Heart left ventricle (tissue), 16 donors: Measurements from ENCODE around the gene KMO. TPM values are rescaled to one million over a fixed set of nuclear protein-coding genes. Genes with fewer than 3 reads are reported as not detected.

Experiments
- ATAC-seq, 4 donors: fragments of 200-7000 bp; cut with Tn5 transposase; one replicate each; pipeline ENCODE4 v1.9.1; 2020 to 2022; ENCODE audit warnings: moderate library complexity in 4 of 4, mild to moderate bottlenecking in 3 of 4, moderate number of reproducible peaks in 1 of 4
- DNase-seq, 5 donors: peaks; one replicate each; pipeline ENCODE4 v3.0.0-alpha.2; 2020
- H3K27ac ChIP-seq, 12 donors: fragments of 200-600 bp; sonication (generic) in 4 of 12; one replicate each; pipeline versions ENCODE4 v1.5.0 to v1.8.0; 2016 to 2022; ENCODE audit warnings: mild to moderate bottlenecking in 2 of 12
- H3K27me3 ChIP-seq, 9 donors: fragments of 200-600 bp; sonication (generic) in 2 of 9; one replicate each; pipeline versions ENCODE4 v1.5.1 to v1.8.0; 2016 to 2022; ENCODE audit warnings: mild to moderate bottlenecking in 3 of 9
- H3K36me3 ChIP-seq, 9 donors: fragments of 200-600 bp; sonication (generic) in 2 of 9; one replicate each; pipeline versions ENCODE4 v1.5.0 to v1.8.0; 2018 to 2022; ENCODE audit warnings: mild to moderate bottlenecking in 2 of 9
- H3K4me1 ChIP-seq, 12 donors: fragments of 200-600 bp; sonication (generic) in 4 of 12; one replicate each; pipeline versions ENCODE4 v1.5.0 to v1.8.0; 2016 to 2022; ENCODE audit warnings: mild to moderate bottlenecking in 3 of 12
- H3K4me3 ChIP-seq, 12 donors: fragments of 200-600 bp; sonication (generic) in 4 of 12; one replicate each; pipeline versions ENCODE4 v1.5.0 to v1.8.0; 2017 to 2022; ENCODE audit warnings: mild to moderate bottlenecking in 9 of 12, moderate library complexity in 4 of 12
- H3K9me3 ChIP-seq, 12 donors: fragments of 200-600 bp; sonication (generic) in 4 of 12; one replicate each; pipeline versions ENCODE4 v1.5.0 to v1.8.0; 2016 to 2022; ENCODE audit warnings: mild to moderate bottlenecking in 1 of 12
- POLR2A ChIP-seq, 2 donors: fragments of 450-650 bp; IDR thresholded peaks; one replicate each; pipeline ENCODE4 v1.6.1; 2017; ENCODE audit warnings: antibody characterized with exemption in 2 of 2, mild to moderate bottlenecking in 2 of 2, moderate library complexity in 2 of 2
- WGBS, 4 donors: extraction: QIAGEN DNeasy Blood & Tissue Kit in 2 of 4; methylation state at CpG; one replicate each; pipeline versions ENCODE4 v1.1.5 to v1.1.7; 2013 to 2018; 5-methylcytosine and 5-hydroxymethylcytosine counted together
- intact Hi-C, 10 donors: fragments of 100-400 bp; cut with DNase I; formaldehyde crosslinking; loops; one replicate each; pipeline versions ENCODE4 v1.11.1 to v1.14.2; 2022
- long read RNA-seq, 3 donors: library from polyadenylated mRNA; unstranded; transcript quantifications; one replicate each; pipeline ENCODE4 v2.0.0, GENCODE V29; 2020 to 2021
- polyA plus RNA-seq, 2 donors: library from polyadenylated mRNA; stranded (reverse); fragments of 200-250 nt; gene quantifications; one replicate each; pipeline ENCODE4 v1.2.3, GENCODE V29; 2013
- total RNA-seq, 9 donors: library from RNA; depleted of rRNA in 2 of 9; stranded (reverse); fragments of >200 nt in 2 of 9; fragmentation: NEBNext Ultra II Directional in 3 of 9; extraction: Animal tissue kit (Norgen Biotek cat#: 25700) in 3 of 9; gene quantifications; one replicate each; pipeline versions ENCODE4 v1.1.0 to v1.2.4, GENCODE V29; 2016 to 2023
- TF ChIP-seq, protein P1 (sequence below), 12 donors: fragments of 200-600 bp; sonication (generic) in 4 of 12; IDR thresholded peaks; one replicate each; pipeline versions ENCODE4 v1.5.0 to v1.8.0; 2018 to 2022; ENCODE audit warnings: antibody characterized with exemption in 12 of 12, mild to moderate bottlenecking in 5 of 12
- donor health status: ischemic (EF 13 %, LVEDD 7.1; RV severe dilation, severe dysfunction).
- donor health status: healthy with polysubstance abuse.
- donor health status: DM: no; HTN: yes; CAD: no.
- donor health status: DM: no; HTN: no; CAD: no.
- donor health status: ischemic (EF 25% LVEDD 6.9; RV normal size, moderate dysfunction).
- donor health status: ischemic (EF 25% LVEDD 5.7; RV mildly dilated, moderate dysfunction).
- donor health status: healthy.
- donor health status: DM: yes; HTN: yes; CAD: no.
- donor health status: ischemic (EF 35%, LVEDD 5.7; RV mildly dilated, moderate dysfunction).
- donor health status: nonischemic (EF 11% LVEDD 7.7; RV severe dilation, severe dysfunction).
- donor health status: DM: yes; HTN: yes; CAD: no.
- donor health status: PGD.
- donor health status: ischemic (EF 29% LVEDD 5.4; RV normal size, mild dysfunction).
- donor health status: nonischemic (EF 23%, LVEDD 6.1; RV moderate dilation, normal function).

Gene KMO
- total RNA-seq = 1 to 10 TPM in 2 of 9 donors, under 1 TPM in 4, not detected in 3; 0.07 to 3.9 (median 0.18) TPM
- under 1 TPM; 0.11 to 0.15 TPM for polyA plus RNA-seq
- long read RNA-seq, donor 1 = 0 reads
- long read RNA-seq, donor 2, full-length matches to known transcripts = 1 of 1 reads
- long read RNA-seq, donor 2, partial matches to known transcripts = 0 of 1 reads
- long read RNA-seq, donor 2, other reads (novel, unspliced or antisense) = 0 of 1 reads
- long read RNA-seq, donor 3 = 0 reads

DNA sequence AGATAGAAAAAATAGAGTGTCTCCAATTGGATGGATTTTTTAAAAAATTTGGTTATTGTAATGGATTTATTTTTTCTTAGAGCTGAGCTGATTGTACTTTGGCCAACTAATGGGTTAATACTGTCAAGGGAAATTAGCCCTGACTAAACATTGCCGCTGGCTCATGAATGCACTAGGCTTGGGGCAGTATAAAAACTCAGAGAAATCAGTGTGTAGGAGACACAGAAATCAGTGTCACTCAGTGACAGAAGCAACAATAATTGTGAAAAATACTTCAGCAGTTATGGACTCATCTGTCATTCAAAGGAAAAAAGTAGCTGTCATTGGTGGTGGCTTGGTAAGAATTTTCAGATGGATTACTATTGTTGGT is at the start of gene KMO:
KMO (plus strand) TSS at position 217 of the 370 bp plus-strand sequence; CDS start at position 284, 67 bp downstream.
- Histone ChIP-seq H3K27me3 (peaks cover 0 to 18% (median 0%) of the 10 kb centered on the region in 9 donors), H3K27ac (peak within 1 kb of the TSS in 4 of 12 donors; percentile 9 to 89 (median 38)), H3K4me3 (peak within 1 kb of the TSS; percentile 15 to 60 (median 48)), H3K36me3 (no peaks in the 10 kb centered on the region), H3K9me3 (no peaks in the 10 kb centered on the region), H3K4me1 (peaks cover 0 to 7% (median 0%) of the 10 kb centered on the region in 12 donors)
- 3 to 11% (median 5%) methylated on average over 1 of the region's 1 CpG for WGBS, 4 donors
- no peak for DNase-seq
- ATAC-seq = no peak
- TF ChIP-seq, protein P1, sequence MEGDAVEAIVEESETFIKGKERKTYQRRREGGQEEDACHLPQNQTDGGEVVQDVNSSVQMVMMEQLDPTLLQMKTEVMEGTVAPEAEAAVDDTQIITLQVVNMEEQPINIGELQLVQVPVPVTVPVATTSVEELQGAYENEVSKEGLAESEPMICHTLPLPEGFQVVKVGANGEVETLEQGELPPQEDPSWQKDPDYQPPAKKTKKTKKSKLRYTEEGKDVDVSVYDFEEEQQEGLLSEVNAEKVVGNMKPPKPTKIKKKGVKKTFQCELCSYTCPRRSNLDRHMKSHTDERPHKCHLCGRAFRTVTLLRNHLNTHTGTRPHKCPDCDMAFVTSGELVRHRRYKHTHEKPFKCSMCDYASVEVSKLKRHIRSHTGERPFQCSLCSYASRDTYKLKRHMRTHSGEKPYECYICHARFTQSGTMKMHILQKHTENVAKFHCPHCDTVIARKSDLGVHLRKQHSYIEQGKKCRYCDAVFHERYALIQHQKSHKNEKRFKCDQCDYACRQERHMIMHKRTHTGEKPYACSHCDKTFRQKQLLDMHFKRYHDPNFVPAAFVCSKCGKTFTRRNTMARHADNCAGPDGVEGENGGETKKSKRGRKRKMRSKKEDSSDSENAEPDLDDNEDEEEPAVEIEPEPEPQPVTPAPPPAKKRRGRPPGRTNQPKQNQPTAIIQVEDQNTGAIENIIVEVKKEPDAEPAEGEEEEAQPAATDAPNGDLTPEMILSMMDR (IDR thresholded peaks at IDR 0.05) = no peak
- TF ChIP-seq POLR2A (IDR thresholded peaks at IDR 0.05) = no peak
- intact Hi-C loops = loop anchor here (2.0 to 10.0 kb wide), 9 partner anchors 83 to 463 kb away; partner anchors contain the start of genes EXO1 (in 2 of the 10) and MAP1LC3C (in 2 of the 10)

DNA sequence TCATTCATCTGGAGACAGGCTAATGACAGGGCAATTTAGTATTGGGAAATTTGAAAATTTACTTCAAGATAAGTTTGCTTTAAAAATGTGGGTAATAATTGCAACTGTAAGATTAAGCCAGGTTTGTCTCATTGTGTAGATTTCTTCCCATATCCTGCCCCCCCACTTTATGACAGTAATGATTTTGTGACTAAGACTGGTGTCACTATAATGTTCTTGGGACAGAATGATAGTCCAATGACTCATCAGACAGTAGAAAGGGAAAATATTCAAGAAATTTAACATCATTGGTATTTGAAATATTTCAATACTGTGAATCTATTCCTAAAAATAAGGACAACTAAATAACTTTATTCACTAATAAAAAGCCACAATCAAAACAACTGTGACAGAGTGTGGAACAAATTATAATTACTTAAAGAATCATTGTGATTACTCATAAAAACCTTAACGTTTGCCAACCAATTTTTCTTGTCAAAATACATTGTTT is 49.4 kb upstream of the KMO start:
- ATAC-seq (no peak), DNase-seq (no peak)
- TF ChIP-seq, protein P1 (IDR thresholded peaks at IDR 0.05) = no peak
- no peak for TF ChIP-seq POLR2A (IDR thresholded peaks at IDR 0.05)
- Histone ChIP-seq H3K9me3 (no peaks in the 10 kb centered on the region), H3K4me3 (no peak overlapping the region), H3K36me3 (no peaks in the 10 kb centered on the region), H3K27me3 (no peaks in the 10 kb centered on the region), H3K27ac (no peak overlapping the region), H3K4me1 (no peaks in the 10 kb centered on the region)
- WGBS, 4 donors = 55 to 67% (median 59%) methylated on average over 1 of the region's 1 CpG
- intact Hi-C loops = no loop called here

- intact Hi-C loops = no loop called here
- Histone ChIP-seq H3K4me1 (no peaks in the 10 kb centered on the region), H3K36me3 (no peaks in the 10 kb centered on the region), H3K4me3 (no peak overlapping the region), H3K27me3 (no peaks in the 10 kb centered on the region), H3K27ac (no peak overlapping the region), H3K9me3 (no peaks in the 10 kb centered on the region)
- TF ChIP-seq POLR2A (IDR thresholded peaks at IDR 0.05) = no peak
- TF ChIP-seq, protein P1 (IDR thresholded peaks at IDR 0.05) = no peak
- ATAC-seq (no peak), DNase-seq (no peak)
- 89 to 95% (median 92%) methylated on average over 3 of the region's 3 CpGs for WGBS, 4 donors
These were observed 47.0 kb upstream of the KMO start for GRCh38 chr1:241485145-241485544.

GRCh38 chr1:241485554-241485992 is 46.6 kb upstream of the KMO start:
- intact Hi-C loops = no loop called here
- no peak overlapping the region for H3K27ac ChIP-seq
- no peaks in the 10 kb centered on the region for H3K9me3 ChIP-seq
- TF ChIP-seq, protein P1 (IDR thresholded peaks at IDR 0.05) = peak in 2 of 12 donors; percentile 4 to 24
- TF ChIP-seq POLR2A (IDR thresholded peaks at IDR 0.05) = no peak
- H3K4me1 ChIP-seq = no peaks in the 10 kb centered on the region
- no peak overlapping the region for H3K4me3 ChIP-seq
- DNase-seq (no peak), ATAC-seq (no peak)
- 72 to 83% (median 79%) methylated on average over 4 of the region's 4 CpGs for WGBS, 4 donors
- H3K36me3 ChIP-seq = no peaks in the 10 kb centered on the region
- no peaks in the 10 kb centered on the region for H3K27me3 ChIP-seq
